NCI-H1694 treated with DMSO at 0.1 percent for 48 hours (cell line): ENCODE measurements around the gene RGS9.
A peak's percentile ranks its signal among the peaks of the same experiment; 100 is the strongest.
"Not testable (repeated sequence)": the region's sequence is repeated elsewhere in the genome, so short reads cannot be mapped to it uniquely, and the experiment has no call there.

ENCODE experiments used
- DNase-seq: peaks from one replicate; lab custom pipeline; 2025; lab: John Stamatoyannopoulos, UW

Gene RGS9

GRCh38 chr17:65183736-65184135, 46.6 kb downstream of the RGS9 start:
- no peak for DNase-seq

GRCh38 chr17:65184235-65184959, 47.2 kb downstream of the RGS9 start:
- DNase-seq, result no peak

GRCh38 chr17:65185062-65185461, 47.9 kb downstream of the RGS9 start:
- DNase-seq, result no peak

GRCh38 chr17:65185668-65186382, 48.7 kb downstream of the RGS9 start:
- no peak for DNase-seq

GRCh38 chr17:65190467-65191097, 53.4 kb downstream of the RGS9 start:
- no peak for DNase-seq

GRCh38 chr17:65191811-65192740, 54.9 kb downstream of the RGS9 start:
- no peak for DNase-seq

GRCh38 chr17:65193305-65193704, 56.1 kb downstream of the RGS9 start:
- DNase-seq, result no peak

GRCh38 chr17:65193716-65194293, 56.6 kb downstream of the RGS9 start:
- DNase-seq, result no peak

- DNase-seq, result no peak
Measured at GRCh38 chr17:65194670-65195334, 57.6 kb downstream of the RGS9 start.

GRCh38 chr17:65195716-65196115, 58.5 kb downstream of the RGS9 start:
- DNase-seq, result no peak

GRCh38 chr17:65196617-65197016, 59.4 kb downstream of the RGS9 start:
- no peak for DNase-seq

GRCh38 chr17:65197201-65197600, 60.0 kb downstream of the RGS9 start:
- no peak for DNase-seq

GRCh38 chr17:65198653-65199382, 61.6 kb downstream of the RGS9 start:
- DNase-seq, result peak; percentile 78

- DNase-seq, result no peak
Measured at GRCh38 chr17:65201331-65201730, 64.2 kb downstream of the RGS9 start.

- DNase-seq, result no peak
Measured at GRCh38 chr17:65202844-65203571, 65.8 kb downstream of the RGS9 start.

- DNase-seq, result no peak
Measured at GRCh38 chr17:65204001-65204400, 66.8 kb downstream of the RGS9 start.

GRCh38 chr17:65205655-65206054, 68.5 kb downstream of the RGS9 start:
- no peak for DNase-seq

- not testable (repeated sequence) for DNase-seq
Measured at GRCh38 chr17:65207448-65207847, 70.3 kb downstream of the RGS9 start.

GRCh38 chr17:65208717-65209116, 71.5 kb downstream of the RGS9 start:
- DNase-seq, result no peak

- DNase-seq, result no peak
Measured at GRCh38 chr17:65218261-65218660, 81.1 kb downstream of the RGS9 start.
